ENCODE data around the gene ARPC5. TPM values are rescaled to one million over a fixed set of nuclear protein-coding genes. Genes with fewer than 3 reads are reported as not detected.
"Not testable (repeated sequence)": the region's sequence is repeated elsewhere in the genome, so short reads cannot be mapped to it uniquely, and the experiment has no call there.

The ARPC5 gene
- total RNA-seq, 1 experiment from 2014 or later: 568 TPM

- DNase-seq (ENCODE audit: low read depth in 1 of 2, low spot score in 2 of 2): no peak
- no peak overlapping the region for H3K4me3 ChIP-seq
- peaks cover 14% of the 10 kb centered on the region for H3K36me3 ChIP-seq
- H3K27me3 ChIP-seq (replicated peaks): no peaks in the 10 kb centered on the region
- H3K4me1 ChIP-seq (replicated peaks): no peaks in the 10 kb centered on the region; the same call in 1 of the 2 replicates
- H3K9me3 ChIP-seq (replicated peaks): no peaks in the 10 kb centered on the region
- no peak overlapping the region for H3K27ac ChIP-seq
These were observed 15.8 kb downstream of the ARPC5 start for GRCh38 chr1:183619781-183620180.

- H3K4me1 ChIP-seq (replicated peaks); DNase-seq (ENCODE audit: low read depth in 1 of 2, low spot score in 2 of 2); H3K27ac ChIP-seq; H3K9me3 ChIP-seq (replicated peaks); H3K36me3 ChIP-seq; H3K4me3 ChIP-seq; H3K27me3 ChIP-seq (replicated peaks): not testable (repeated sequence)
These were observed 17.4 kb downstream of the ARPC5 start for GRCh38 chr1:183618202-183618601.

- not testable (repeated sequence) for DNase-seq (ENCODE audit: low read depth in 1 of 2, low spot score in 2 of 2)
These were observed 22.6 kb downstream of the ARPC5 start for GRCh38 chr1:183612975-183613374.

GRCh38 chr1:183612407-183612806, 23.2 kb downstream of the ARPC5 start:
- DNase-seq (ENCODE audit: low read depth in 1 of 2, low spot score in 2 of 2): no peak
- H3K4me3 ChIP-seq: no peak overlapping the region
- no peak overlapping the region for H3K27ac ChIP-seq
- no peaks in the 10 kb centered on the region for H3K9me3 ChIP-seq (replicated peaks)
- H3K27me3 ChIP-seq (replicated peaks): no peaks in the 10 kb centered on the region
- peaks cover 32% of the 10 kb centered on the region for H3K4me1 ChIP-seq (replicated peaks)
- H3K36me3 ChIP-seq: no peaks in the 10 kb centered on the region

More at GRCh38 chr1:183612975-183613374, 22.6 kb downstream of the ARPC5 start:
- H3K4me1 ChIP-seq (replicated peaks): peaks cover 28% of the 10 kb centered on the region
- not testable (repeated sequence) for H3K9me3 ChIP-seq (replicated peaks); H3K4me3 ChIP-seq; H3K27ac ChIP-seq; H3K36me3 ChIP-seq; H3K27me3 ChIP-seq (replicated peaks)

- Histone ChIP-seq H3K4me1 (replicated peaks) (peaks cover 32% of the 10 kb centered on the region), H3K36me3 (no peaks in the 10 kb centered on the region), H3K9me3 (replicated peaks) (no peaks in the 10 kb centered on the region), H3K4me3 (no peak overlapping the region), H3K27ac (no peak overlapping the region), H3K27me3 (replicated peaks) (no peaks in the 10 kb centered on the region)
- no peak for DNase-seq (ENCODE audit: low read depth in 1 of 2, low spot score in 2 of 2)
These were observed 24.6 kb downstream of the ARPC5 start for GRCh38 chr1:183611021-183611420.

- peak in 1 of 2 experiments; percentile 35 for DNase-seq (ENCODE audit: low read depth in 1 of 2, low spot score in 2 of 2)
- H3K27ac ChIP-seq: no peak overlapping the region
- H3K27me3 ChIP-seq (replicated peaks): no peaks in the 10 kb centered on the region
- peaks cover 32% of the 10 kb centered on the region for H3K4me1 ChIP-seq (replicated peaks)
- H3K36me3 ChIP-seq: no peaks in the 10 kb centered on the region
- no peak overlapping the region for H3K4me3 ChIP-seq
- H3K9me3 ChIP-seq (replicated peaks): no peaks in the 10 kb centered on the region
These were observed 25.7 kb downstream of the ARPC5 start for GRCh38 chr1:183609759-183610452.

- H3K27ac ChIP-seq: no peak overlapping the region
- H3K27me3 ChIP-seq (replicated peaks): no peaks in the 10 kb centered on the region
- H3K9me3 ChIP-seq (replicated peaks): no peaks in the 10 kb centered on the region
- peaks cover 35% of the 10 kb centered on the region for H3K4me1 ChIP-seq (replicated peaks)
- no peak overlapping the region for H3K4me3 ChIP-seq
- no peaks in the 10 kb centered on the region for H3K36me3 ChIP-seq
- DNase-seq (ENCODE audit: low read depth in 1 of 2, low spot score in 2 of 2): peak in 1 of 2 experiments; percentile 37
These were observed 26.3 kb downstream of the ARPC5 start for GRCh38 chr1:183609313-183609712.

- no peaks in the 10 kb centered on the region for H3K36me3 ChIP-seq
- DNase-seq (ENCODE audit: low read depth in 1 of 2, low spot score in 2 of 2): no peak
- H3K27ac ChIP-seq: peak overlapping the region; percentile 68
- H3K4me3 ChIP-seq: no peak overlapping the region
- H3K27me3 ChIP-seq (replicated peaks): no peaks in the 10 kb centered on the region
- peaks cover 43% of the 10 kb centered on the region for H3K4me1 ChIP-seq (replicated peaks)
- H3K9me3 ChIP-seq (replicated peaks): no peaks in the 10 kb centered on the region
These were observed 28.1 kb downstream of the ARPC5 start for GRCh38 chr1:183607322-183607980.

GRCh38 chr1:183605904-183606303, 29.7 kb downstream of the ARPC5 start:
- peaks cover 42% of the 10 kb centered on the region for H3K4me1 ChIP-seq (replicated peaks)
- H3K27ac ChIP-seq: no peak overlapping the region
- DNase-seq (ENCODE audit: low read depth in 1 of 2, low spot score in 2 of 2): no peak

GRCh38 chr1:183604815-183605214, 30.8 kb downstream of the ARPC5 start:
- no peaks in the 10 kb centered on the region for H3K27me3 ChIP-seq (replicated peaks)
- H3K4me1 ChIP-seq (replicated peaks): peaks cover 33% of the 10 kb centered on the region
- H3K36me3 ChIP-seq: no peaks in the 10 kb centered on the region
- no peaks in the 10 kb centered on the region for H3K9me3 ChIP-seq (replicated peaks)
- no peak overlapping the region for H3K27ac ChIP-seq
- H3K4me3 ChIP-seq: no peak overlapping the region
- no peak for DNase-seq (ENCODE audit: low read depth in 1 of 2, low spot score in 2 of 2)

More at GRCh38 chr1:183605904-183606303, 29.7 kb downstream of the ARPC5 start:
- no peaks in the 10 kb centered on the region for H3K9me3 ChIP-seq (replicated peaks)
- no peaks in the 10 kb centered on the region for H3K27me3 ChIP-seq (replicated peaks)
- no peaks in the 10 kb centered on the region for H3K36me3 ChIP-seq
- no peak overlapping the region for H3K4me3 ChIP-seq

GRCh38 chr1:183604038-183604808, 31.4 kb downstream of the ARPC5 start:
- Histone ChIP-seq H3K27me3 (replicated peaks) (no peaks in the 10 kb centered on the region), H3K27ac (peak overlapping the region; percentile 27; the same call in 1 of the 2 replicates), H3K9me3 (replicated peaks) (no peaks in the 10 kb centered on the region), H3K4me1 (replicated peaks) (peaks cover 28% of the 10 kb centered on the region), H3K36me3 (no peaks in the 10 kb centered on the region), H3K4me3 (no peak overlapping the region)
- peak; percentile 60 to 71 for DNase-seq (ENCODE audit: low read depth in 1 of 2, low spot score in 2 of 2)

GRCh38 chr1:183602510-183602909, 33.1 kb downstream of the ARPC5 start:
- no peak overlapping the region for H3K4me3 ChIP-seq
- no peaks in the 10 kb centered on the region for H3K36me3 ChIP-seq
- peaks cover 11% of the 10 kb centered on the region for H3K4me1 ChIP-seq (replicated peaks)
- no peak for DNase-seq (ENCODE audit: low read depth in 1 of 2, low spot score in 2 of 2)
- H3K27me3 ChIP-seq (replicated peaks): no peaks in the 10 kb centered on the region
- no peaks in the 10 kb centered on the region for H3K9me3 ChIP-seq (replicated peaks)
- H3K27ac ChIP-seq: no peak overlapping the region

GRCh38 chr1:183600634-183601033, 34.9 kb downstream of the ARPC5 start:
- no peak for DNase-seq (ENCODE audit: low read depth in 1 of 2, low spot score in 2 of 2)
- 0 out of 2 replicates have a peak, but pooled peaks cover 5% of the 10 kb centered on the region for H3K27me3 ChIP-seq (replicated peaks)
- no peaks in the 10 kb centered on the region for H3K9me3 ChIP-seq (replicated peaks)
- H3K36me3 ChIP-seq: no peaks in the 10 kb centered on the region
- no peak overlapping the region for H3K4me3 ChIP-seq
- H3K4me1 ChIP-seq (replicated peaks): peaks cover 11% of the 10 kb centered on the region
- H3K27ac ChIP-seq: no peak overlapping the region

- no peak for DNase-seq (ENCODE audit: low read depth in 1 of 2, low spot score in 2 of 2)
- no peak overlapping the region for H3K27ac ChIP-seq
- peaks cover 11% of the 10 kb centered on the region for H3K4me1 ChIP-seq (replicated peaks)
- no peak overlapping the region for H3K4me3 ChIP-seq
- no peaks in the 10 kb centered on the region for H3K36me3 ChIP-seq
- 0 out of 2 replicates have a peak, but pooled peaks cover 5% of the 10 kb centered on the region for H3K27me3 ChIP-seq (replicated peaks)
- H3K9me3 ChIP-seq (replicated peaks): no peaks in the 10 kb centered on the region
These were observed 35.4 kb downstream of the ARPC5 start for GRCh38 chr1:183600136-183600535.
